Memory B cell (primary cell): ENCODE measurements around the gene FNDC3A.

Source experiments
- ATAC-seq: fragments of 150-1000 bp; cut with Tn5 transposase; 2 replicates; pipeline ENCODE4 v1.10.0; 2021; ENCODE audit warnings: low read depth, mild to moderate bottlenecking, moderate library complexity
- DNase-seq, 2 donors: peaks; one replicate each; pipeline ENCODE4 v3.0.0; 2022; ENCODE audit warnings: low spot score in 2 of 2
- H3K27ac Mint-ChIP-seq: one replicate; pipeline ENCODE4 v1.8.0; 2022; ENCODE audit warnings: mild to moderate bottlenecking, moderate library complexity, mixed read lengths
- H3K27me3 Mint-ChIP-seq: one replicate; pipeline ENCODE4 v1.8.0; 2022; ENCODE audit warnings: mixed read lengths
- H3K36me3 Mint-ChIP-seq: one replicate; pipeline ENCODE4 v1.8.0; 2022; ENCODE audit warnings: mild to moderate bottlenecking, mixed read lengths
- H3K4me1 Mint-ChIP-seq: one replicate; pipeline ENCODE4 v1.8.0; 2022; ENCODE audit warnings: mixed read lengths
- H3K4me3 Mint-ChIP-seq: one replicate; pipeline ENCODE4 v1.8.0; 2022; ENCODE audit warnings: mild to moderate bottlenecking, moderate library complexity, mixed read lengths
- H3K9me3 Mint-ChIP-seq: one replicate; pipeline ENCODE4 v1.8.0; 2022; ENCODE audit warnings: mixed read lengths

Gene FNDC3A

GRCh38 chr13:48955536-48955935, 20.2 kb upstream of the FNDC3A start:
- no peak for DNase-seq
- H3K9me3 Mint-ChIP-seq = no peaks in the 10 kb centered on the region
- ATAC-seq = no peak
- no peak overlapping the region for H3K4me3 Mint-ChIP-seq
- H3K4me1 Mint-ChIP-seq = no peaks in the 10 kb centered on the region
- H3K27ac Mint-ChIP-seq = no peak overlapping the region
- H3K27me3 Mint-ChIP-seq = peaks cover 3% of the 10 kb centered on the region
- H3K36me3 Mint-ChIP-seq = no peaks in the 10 kb centered on the region

- peaks cover 1% of the 10 kb centered on the region for H3K27me3 Mint-ChIP-seq
- H3K9me3 Mint-ChIP-seq = no peaks in the 10 kb centered on the region
- H3K4me3 Mint-ChIP-seq = no peak overlapping the region
- DNase-seq (no peak), ATAC-seq (peak; percentile 42)
- no peak overlapping the region for H3K27ac Mint-ChIP-seq
- peaks cover 8% of the 10 kb centered on the region for H3K4me1 Mint-ChIP-seq
- H3K36me3 Mint-ChIP-seq = peaks cover 2% of the 10 kb centered on the region
Measured at GRCh38 chr13:48961379-48961778, 14.3 kb upstream of the FNDC3A start.

DNA sequence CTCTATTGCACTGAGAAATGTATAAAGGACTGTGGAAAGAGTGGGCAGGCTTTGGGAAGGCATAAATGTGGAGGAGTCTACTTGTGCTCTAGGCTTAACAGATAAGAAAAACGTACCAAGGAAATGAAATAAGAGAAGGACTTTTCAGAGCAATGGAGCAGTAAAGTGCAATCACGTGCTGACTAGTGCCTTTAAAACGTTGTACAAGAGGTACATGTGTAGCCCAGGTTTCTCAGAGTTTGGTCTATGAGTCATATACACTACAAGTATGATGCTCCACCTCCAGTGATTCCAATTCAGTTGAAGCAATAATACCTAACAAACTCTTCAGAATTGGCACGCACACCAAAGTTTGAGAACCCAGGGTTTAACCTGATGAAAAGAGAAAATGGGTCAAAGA, 13.4 kb upstream of the FNDC3A start:
- H3K4me3 Mint-ChIP-seq = no peak overlapping the region
- no peak for ATAC-seq
- H3K9me3 Mint-ChIP-seq = no peaks in the 10 kb centered on the region
- peaks cover 2% of the 10 kb centered on the region for H3K36me3 Mint-ChIP-seq
- no peak for DNase-seq
- peaks cover 8% of the 10 kb centered on the region for H3K4me1 Mint-ChIP-seq
- H3K27me3 Mint-ChIP-seq = no peaks in the 10 kb centered on the region
- H3K27ac Mint-ChIP-seq = no peak overlapping the region

DNA sequence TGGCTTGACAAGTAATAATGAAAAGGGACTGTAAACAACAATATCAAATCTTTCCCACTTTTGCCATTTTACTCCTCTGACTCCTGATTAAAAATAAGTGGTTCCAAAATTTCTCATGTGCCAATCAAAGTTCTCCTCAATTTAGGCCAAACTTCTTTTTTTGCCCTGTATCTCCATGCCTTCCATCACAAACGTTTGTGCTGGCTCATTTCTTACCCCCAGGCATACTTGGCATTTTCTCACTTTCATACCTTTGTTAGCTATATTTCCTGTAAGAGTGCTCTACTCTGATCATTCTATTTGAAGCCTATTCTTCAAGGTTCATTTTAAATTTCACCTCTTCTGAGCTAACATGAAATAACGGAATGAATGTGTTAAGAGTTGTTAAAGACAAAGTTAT, 10.0 kb upstream of the FNDC3A start:
- Mint-ChIP-seq H3K4me3 (no peak overlapping the region), H3K27ac (no peak overlapping the region), H3K4me1 (peaks cover 8% of the 10 kb centered on the region), H3K27me3 (no peaks in the 10 kb centered on the region), H3K36me3 (peaks cover 2% of the 10 kb centered on the region), H3K9me3 (no peaks in the 10 kb centered on the region)
- no peak for DNase-seq
- ATAC-seq = no peak

GRCh38 chr13:48969685-48970084, 6.0 kb upstream of the FNDC3A start:
- Mint-ChIP-seq H3K27ac (no peak overlapping the region), H3K4me1 (peaks cover 3% of the 10 kb centered on the region), H3K27me3 (no peaks in the 10 kb centered on the region), H3K36me3 (peaks cover 12% of the 10 kb centered on the region), H3K9me3 (peaks cover 14% of the 10 kb centered on the region), H3K4me3 (no peak overlapping the region)
- DNase-seq (no peak), ATAC-seq (no peak)

DNA sequence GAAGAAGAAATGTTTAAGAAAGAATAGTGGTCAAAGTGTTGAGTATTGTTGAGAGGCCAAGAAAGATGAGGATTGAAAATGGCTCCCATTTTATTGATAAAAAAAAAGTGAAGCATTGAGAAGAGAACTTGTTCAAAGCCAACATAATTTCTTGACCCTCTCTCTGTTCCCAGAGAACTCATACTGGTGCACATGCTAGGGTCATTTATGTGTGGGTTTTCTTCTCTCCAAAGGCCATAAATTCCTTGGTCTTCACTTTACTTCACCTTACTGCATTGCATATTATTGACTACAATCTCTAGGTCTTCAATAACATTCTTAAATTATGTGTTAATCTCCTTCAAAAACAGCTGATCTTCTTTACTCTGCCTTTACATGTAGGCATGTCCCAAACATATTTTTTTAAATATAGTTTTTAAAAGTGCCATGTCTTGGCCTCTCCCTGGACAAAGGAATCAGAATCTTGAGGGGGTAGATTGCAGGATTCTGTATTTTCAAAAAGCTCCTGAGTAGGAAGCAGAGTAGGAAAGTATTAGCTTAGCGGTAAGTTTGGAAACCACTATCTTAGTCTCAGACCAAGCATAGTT, 1.8 kb upstream of the FNDC3A start:
- Mint-ChIP-seq H3K4me3 (no peak overlapping the region), H3K36me3 (peaks cover 12% of the 10 kb centered on the region), H3K9me3 (peaks cover 14% of the 10 kb centered on the region), H3K4me1 (peaks cover 8% of the 10 kb centered on the region), H3K27me3 (no peaks in the 10 kb centered on the region), H3K27ac (no peak overlapping the region)
- ATAC-seq = no peak
- DNase-seq = no peak

- peak overlapping the region; percentile 93 for H3K27ac Mint-ChIP-seq
Measured at GRCh38 chr13:48975101-48975855, 434 bp upstream of the FNDC3A start.

DNA sequence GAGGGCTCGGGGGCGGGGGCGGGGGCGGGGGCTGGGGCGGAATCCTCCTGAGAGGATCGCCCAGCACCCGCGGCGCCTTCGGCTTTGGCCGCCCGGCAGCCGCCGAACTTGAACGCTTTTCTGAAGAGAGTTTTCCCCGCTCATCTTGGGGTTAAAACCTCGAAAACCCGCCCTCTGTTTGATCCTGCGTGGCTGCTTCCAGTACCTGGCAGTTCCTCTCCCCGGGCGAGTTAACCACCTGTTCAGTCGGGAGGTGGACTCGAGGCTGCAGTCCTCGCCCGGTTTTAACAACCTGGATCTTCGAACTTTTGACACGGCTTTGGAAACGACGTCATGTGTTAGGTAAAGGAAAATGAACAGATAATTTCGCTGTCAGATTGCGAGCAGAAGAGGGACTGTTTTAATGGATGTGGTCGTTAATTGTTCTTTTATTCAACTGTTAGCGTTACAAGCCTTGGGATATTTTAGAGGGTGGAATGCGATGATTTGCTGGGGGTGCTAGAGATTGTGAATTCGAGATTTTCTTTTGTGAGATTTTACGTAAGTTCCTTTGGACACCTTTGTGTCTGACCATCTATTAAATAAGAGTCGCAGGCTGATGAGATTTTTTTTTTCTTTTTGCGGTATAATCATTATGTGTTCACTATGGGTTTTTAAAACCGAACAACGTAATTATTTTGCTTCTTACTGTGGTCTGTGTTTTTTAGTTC, 1.0 kb downstream of the FNDC3A start:
- H3K4me3 Mint-ChIP-seq = peak overlapping the region; percentile 98
- peaks cover 22% of the 10 kb centered on the region for H3K4me1 Mint-ChIP-seq
- H3K9me3 Mint-ChIP-seq = peaks cover 14% of the 10 kb centered on the region
- H3K27me3 Mint-ChIP-seq = no peaks in the 10 kb centered on the region
- H3K36me3 Mint-ChIP-seq = peaks cover 12% of the 10 kb centered on the region
- H3K27ac Mint-ChIP-seq = peak overlapping the region; percentile 93
- ATAC-seq (no peak), DNase-seq (no peak)

More at GRCh38 chr13:48975101-48975855, 434 bp upstream of the FNDC3A start:
- DNase-seq = no peak
- Mint-ChIP-seq H3K4me1 (peaks cover 16% of the 10 kb centered on the region), H3K9me3 (peaks cover 14% of the 10 kb centered on the region), H3K36me3 (peaks cover 12% of the 10 kb centered on the region), H3K4me3 (peak overlapping the region; percentile 83), H3K27me3 (no peaks in the 10 kb centered on the region)
- peak; percentile 26 for ATAC-seq

DNA sequence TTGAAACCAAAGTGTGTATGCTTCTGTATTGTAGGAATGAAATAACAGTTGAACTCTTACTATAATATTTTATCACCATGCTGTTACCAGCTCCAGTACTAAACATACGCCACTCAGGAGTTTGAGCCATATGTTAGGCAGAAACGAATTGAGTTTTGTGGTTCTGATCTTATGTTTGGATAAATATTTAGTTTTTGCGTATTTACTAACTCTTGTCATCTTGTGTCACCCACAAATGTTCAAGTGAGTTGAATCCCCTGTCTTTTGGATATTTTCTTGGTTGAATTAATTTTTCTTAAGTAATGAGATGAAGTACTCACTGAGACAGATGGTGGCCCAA, 1.5 kb downstream of the FNDC3A start:
- peak overlapping the region; percentile 93 for H3K27ac Mint-ChIP-seq
- H3K4me3 Mint-ChIP-seq = peak overlapping the region; percentile 98
- ATAC-seq = no peak
- peaks cover 22% of the 10 kb centered on the region for H3K4me1 Mint-ChIP-seq
- H3K27me3 Mint-ChIP-seq = no peaks in the 10 kb centered on the region
- H3K36me3 Mint-ChIP-seq = peaks cover 12% of the 10 kb centered on the region
- no peak for DNase-seq
- H3K9me3 Mint-ChIP-seq = peaks cover 14% of the 10 kb centered on the region

- Mint-ChIP-seq H3K4me3 (peak overlapping the region; percentile 53), H3K9me3 (peaks cover 10% of the 10 kb centered on the region), H3K27me3 (no peaks in the 10 kb centered on the region), H3K4me1 (peaks cover 25% of the 10 kb centered on the region), H3K36me3 (peaks cover 7% of the 10 kb centered on the region), H3K27ac (no peak overlapping the region)
- DNase-seq (no peak), ATAC-seq (no peak)
Measured at GRCh38 chr13:48977973-48978372, 2.3 kb downstream of the FNDC3A start.

GRCh38 chr13:48978942-48979601, 3.4 kb downstream of the FNDC3A start:
- DNase-seq (no peak), ATAC-seq (no peak)
- Mint-ChIP-seq H3K27ac (peak overlapping the region; percentile 1), H3K9me3 (peaks cover 2% of the 10 kb centered on the region), H3K4me3 (peak overlapping the region; percentile 15), H3K36me3 (no peaks in the 10 kb centered on the region), H3K4me1 (peaks cover 25% of the 10 kb centered on the region), H3K27me3 (no peaks in the 10 kb centered on the region)

DNA sequence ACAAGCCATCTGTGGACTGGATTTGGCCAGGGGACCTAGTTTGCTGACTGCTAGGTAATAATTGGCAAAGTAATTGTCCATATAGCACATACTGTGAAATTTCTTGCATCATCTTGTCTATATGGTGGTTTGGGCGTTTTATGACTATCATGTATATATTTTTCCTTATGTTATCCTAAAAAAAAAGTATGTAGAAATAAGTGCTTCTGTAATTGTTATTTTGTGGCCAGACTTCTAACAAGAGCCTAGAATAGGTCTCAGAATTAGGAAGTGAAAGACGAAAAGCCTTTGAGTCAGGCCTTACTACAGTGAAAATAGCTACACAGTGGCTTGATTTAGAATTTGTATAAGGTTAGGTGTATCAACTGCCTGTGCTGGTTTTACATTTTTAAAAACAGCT, 4.2 kb downstream of the FNDC3A start:
- Mint-ChIP-seq H3K27me3 (no peaks in the 10 kb centered on the region), H3K36me3 (no peaks in the 10 kb centered on the region), H3K9me3 (no peaks in the 10 kb centered on the region), H3K4me1 (peaks cover 22% of the 10 kb centered on the region), H3K4me3 (peak overlapping the region; percentile 78), H3K27ac (peak overlapping the region; percentile 83)
- peak in 1 of 2 donors; percentile 27 for DNase-seq
- peak; percentile 19 for ATAC-seq

DNA sequence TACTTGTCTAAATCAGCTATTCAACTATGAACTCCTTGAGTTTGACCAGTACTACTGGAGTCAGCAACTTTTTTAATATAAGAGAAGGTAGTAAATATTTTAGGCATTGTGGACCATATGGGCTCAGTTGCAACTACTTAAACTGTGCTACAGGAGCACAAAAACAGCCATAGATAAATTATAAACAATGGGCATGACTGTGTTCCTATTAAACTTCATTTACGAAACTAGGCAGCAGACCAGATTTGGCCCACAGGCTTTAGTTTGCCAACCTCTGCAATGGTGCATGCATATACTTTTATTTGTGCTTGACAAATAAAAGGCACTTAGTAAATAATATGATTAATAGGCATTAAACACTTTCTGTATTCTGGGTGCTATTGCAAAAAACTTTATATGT, 7.6 kb downstream of the FNDC3A start:
- no peaks in the 10 kb centered on the region for H3K9me3 Mint-ChIP-seq
- no peak overlapping the region for H3K4me3 Mint-ChIP-seq
- ATAC-seq = no peak
- no peak overlapping the region for H3K27ac Mint-ChIP-seq
- peaks cover 21% of the 10 kb centered on the region for H3K4me1 Mint-ChIP-seq
- no peak for DNase-seq
- H3K27me3 Mint-ChIP-seq = no peaks in the 10 kb centered on the region
- peaks cover 4% of the 10 kb centered on the region for H3K36me3 Mint-ChIP-seq

- no peak for ATAC-seq
- H3K27ac Mint-ChIP-seq = no peak overlapping the region
- H3K4me1 Mint-ChIP-seq = peaks cover 10% of the 10 kb centered on the region
- no peaks in the 10 kb centered on the region for H3K27me3 Mint-ChIP-seq
- H3K36me3 Mint-ChIP-seq = peaks cover 9% of the 10 kb centered on the region
- H3K9me3 Mint-ChIP-seq = peaks cover 1% of the 10 kb centered on the region
- no peak overlapping the region for H3K4me3 Mint-ChIP-seq
- DNase-seq = no peak
Measured at GRCh38 chr13:48985756-48986155, 10.0 kb downstream of the FNDC3A start.
